Liver (tissue), 3 donors: ENCODE results near the gene SRPX2.

Source experiments
- ATF3 ChIP-seq: IDR thresholded peaks from 2 replicates; pipeline ENCODE4 v1.6.1; 2016; ENCODE audit warnings: antibody characterized with exemption
- EGR1 ChIP-seq, 2 donors: IDR thresholded peaks; 2 replicates each; pipeline ENCODE4 v1.6.1; 2016 to 2018; ENCODE audit warnings: antibody characterized with exemption in 2 of 2, low read depth in 2 of 2
- GABPA ChIP-seq, 2 donors: IDR thresholded peaks in 1 of 2; conservative IDR thresholded peaks in 1 of 2; 2 replicates each; pipeline ENCODE4 v1.6.1; 2016; ENCODE audit warnings: antibody characterized with exemption in 2 of 2, mild to moderate bottlenecking in 1 of 2, moderate library complexity in 1 of 2
- JUND ChIP-seq, 2 donors: IDR thresholded peaks; 2 replicates each; pipeline ENCODE4 v1.6.1; 2016; ENCODE audit warnings: antibody characterized with exemption in 2 of 2
- MAX ChIP-seq: IDR thresholded peaks from 2 replicates; pipeline ENCODE4 v1.6.1; 2016; ENCODE audit warnings: antibody characterized with exemption
- RAD21 ChIP-seq, 2 donors: IDR thresholded peaks; 2 replicates each; pipeline ENCODE4 v1.6.1; 2016; ENCODE audit warnings: antibody characterized with exemption in 2 of 2, mild to moderate bottlenecking in 2 of 2
- RXRA ChIP-seq, 2 donors: IDR thresholded peaks; 2 replicates each; pipeline ENCODE4 v1.6.1; 2017 to 2018; ENCODE audit warnings: antibody characterized with exemption in 2 of 2, mild to moderate bottlenecking in 1 of 2
- SP1 ChIP-seq: IDR thresholded peaks from 2 replicates; pipeline ENCODE4 v1.6.1; 2018; ENCODE audit warnings: antibody characterized with exemption, mild to moderate bottlenecking
- TAF1 ChIP-seq: conservative IDR thresholded peaks from 2 replicates; pipeline ENCODE4 v1.6.1; 2016; ENCODE audit warnings: antibody characterized with exemption, mild to moderate bottlenecking
- YY1 ChIP-seq: IDR thresholded peaks from 2 replicates; pipeline ENCODE4 v1.6.1; 2016; ENCODE audit warnings: antibody characterized with exemption, mild to moderate bottlenecking
- ZBTB33 ChIP-seq: IDR thresholded peaks from 2 replicates; pipeline ENCODE4 v1.6.1; 2016; ENCODE audit warnings: antibody characterized with exemption
- TF ChIP-seq, protein P1 (sequence below): fragments of 150-350 bp; IDR thresholded peaks from 2 replicates; pipeline ENCODE4 v1.5.1; 2017; ENCODE audit warnings: improper control_type of control experiment, low read depth, low read length; ENCODE audit not compliant: missing input control
- TF ChIP-seq, protein P2 (sequence below): IDR thresholded peaks from 2 replicates; pipeline ENCODE4 v1.6.1; 2016; ENCODE audit warnings: antibody characterized with exemption, mild to moderate bottlenecking
- donor health status: healthy.
- donor health status: healthy.

GRCh38 chrX:100647095-100647494 is 3.1 kb downstream of the SRPX2 start:
- TF ChIP-seq JUND (IDR thresholded peaks at IDR 0.05) = no peak
- TF ChIP-seq, protein P1, sequence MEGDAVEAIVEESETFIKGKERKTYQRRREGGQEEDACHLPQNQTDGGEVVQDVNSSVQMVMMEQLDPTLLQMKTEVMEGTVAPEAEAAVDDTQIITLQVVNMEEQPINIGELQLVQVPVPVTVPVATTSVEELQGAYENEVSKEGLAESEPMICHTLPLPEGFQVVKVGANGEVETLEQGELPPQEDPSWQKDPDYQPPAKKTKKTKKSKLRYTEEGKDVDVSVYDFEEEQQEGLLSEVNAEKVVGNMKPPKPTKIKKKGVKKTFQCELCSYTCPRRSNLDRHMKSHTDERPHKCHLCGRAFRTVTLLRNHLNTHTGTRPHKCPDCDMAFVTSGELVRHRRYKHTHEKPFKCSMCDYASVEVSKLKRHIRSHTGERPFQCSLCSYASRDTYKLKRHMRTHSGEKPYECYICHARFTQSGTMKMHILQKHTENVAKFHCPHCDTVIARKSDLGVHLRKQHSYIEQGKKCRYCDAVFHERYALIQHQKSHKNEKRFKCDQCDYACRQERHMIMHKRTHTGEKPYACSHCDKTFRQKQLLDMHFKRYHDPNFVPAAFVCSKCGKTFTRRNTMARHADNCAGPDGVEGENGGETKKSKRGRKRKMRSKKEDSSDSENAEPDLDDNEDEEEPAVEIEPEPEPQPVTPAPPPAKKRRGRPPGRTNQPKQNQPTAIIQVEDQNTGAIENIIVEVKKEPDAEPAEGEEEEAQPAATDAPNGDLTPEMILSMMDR = peak; percentile 27
- TF ChIP-seq GABPA (IDR thresholded peaks at IDR 0.05 in 1 of 2, conservative IDR thresholded peaks at IDR 0.05 in 1 of 2) = no peak
- TF ChIP-seq, protein P2, sequence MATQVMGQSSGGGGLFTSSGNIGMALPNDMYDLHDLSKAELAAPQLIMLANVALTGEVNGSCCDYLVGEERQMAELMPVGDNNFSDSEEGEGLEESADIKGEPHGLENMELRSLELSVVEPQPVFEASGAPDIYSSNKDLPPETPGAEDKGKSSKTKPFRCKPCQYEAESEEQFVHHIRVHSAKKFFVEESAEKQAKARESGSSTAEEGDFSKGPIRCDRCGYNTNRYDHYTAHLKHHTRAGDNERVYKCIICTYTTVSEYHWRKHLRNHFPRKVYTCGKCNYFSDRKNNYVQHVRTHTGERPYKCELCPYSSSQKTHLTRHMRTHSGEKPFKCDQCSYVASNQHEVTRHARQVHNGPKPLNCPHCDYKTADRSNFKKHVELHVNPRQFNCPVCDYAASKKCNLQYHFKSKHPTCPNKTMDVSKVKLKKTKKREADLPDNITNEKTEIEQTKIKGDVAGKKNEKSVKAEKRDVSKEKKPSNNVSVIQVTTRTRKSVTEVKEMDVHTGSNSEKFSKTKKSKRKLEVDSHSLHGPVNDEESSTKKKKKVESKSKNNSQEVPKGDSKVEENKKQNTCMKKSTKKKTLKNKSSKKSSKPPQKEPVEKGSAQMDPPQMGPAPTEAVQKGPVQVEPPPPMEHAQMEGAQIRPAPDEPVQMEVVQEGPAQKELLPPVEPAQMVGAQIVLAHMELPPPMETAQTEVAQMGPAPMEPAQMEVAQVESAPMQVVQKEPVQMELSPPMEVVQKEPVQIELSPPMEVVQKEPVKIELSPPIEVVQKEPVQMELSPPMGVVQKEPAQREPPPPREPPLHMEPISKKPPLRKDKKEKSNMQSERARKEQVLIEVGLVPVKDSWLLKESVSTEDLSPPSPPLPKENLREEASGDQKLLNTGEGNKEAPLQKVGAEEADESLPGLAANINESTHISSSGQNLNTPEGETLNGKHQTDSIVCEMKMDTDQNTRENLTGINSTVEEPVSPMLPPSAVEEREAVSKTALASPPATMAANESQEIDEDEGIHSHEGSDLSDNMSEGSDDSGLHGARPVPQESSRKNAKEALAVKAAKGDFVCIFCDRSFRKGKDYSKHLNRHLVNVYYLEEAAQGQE = peak; percentile 14
- TF ChIP-seq SP1 = peak; percentile 77
- TF ChIP-seq RAD21 (IDR thresholded peaks at IDR 0.05) = peak in 1 of 2 donors; percentile 40
- TF ChIP-seq TAF1 = no peak
- TF ChIP-seq YY1 = no peak
- TF ChIP-seq RXRA (IDR thresholded peaks at IDR 0.05) = no peak
- TF ChIP-seq MAX = no peak
- TF ChIP-seq ATF3 = no peak
- no peak for TF ChIP-seq EGR1 (IDR thresholded peaks at IDR 0.05; ENCODE audit: low read depth in 2 of 2)
- no peak for TF ChIP-seq ZBTB33
